GM06990 (cell line): Measurements from ENCODE around the gene WDR7.

Source experiments
- DNase-seq: peaks from one replicate; pipeline ENCODE4 v3.0.0-alpha.2; 2011; ENCODE audit not compliant: insufficient read length; ENCODE audit errors: extremely low read depth
- H3K27me3 ChIP-seq: replicated peaks from 2 replicates; pipeline ENCODE4 v1.6.0; 2011; ENCODE audit warnings: low read length; ENCODE audit not compliant: control insufficient read depth, insufficient read depth
- H3K36me3 ChIP-seq: 2 replicates; pipeline ENCODE4 v1.5.1; 2011; ENCODE audit warnings: low read length; ENCODE audit not compliant: control insufficient read depth, insufficient read depth
- H3K4me3 ChIP-seq: replicated peaks from 2 replicates; pipeline ENCODE4 v1.5.1; 2011; ENCODE audit warnings: low read depth, mild to moderate bottlenecking, control low read depth, low read length
- TF ChIP-seq, protein P1 (sequence below): IDR thresholded peaks from 2 replicates; pipeline ENCODE4 v1.5.1; 2011; ENCODE audit warnings: low read length, control low read depth, mild to moderate bottlenecking, inconsistent platforms; ENCODE audit not compliant: insufficient read depth, poor library complexity, severe bottlenecking

The WDR7 gene

GRCh38 chr18:56635007-56635406 lies 16.2 kb upstream of the WDR7 start:
- no peak for DNase-seq
- Histone ChIP-seq H3K27me3 (no peaks in the 10 kb centered on the region), H3K36me3 (peaks cover 3% of the 10 kb centered on the region), H3K4me3 (no peak overlapping the region)
- TF ChIP-seq, protein P1, sequence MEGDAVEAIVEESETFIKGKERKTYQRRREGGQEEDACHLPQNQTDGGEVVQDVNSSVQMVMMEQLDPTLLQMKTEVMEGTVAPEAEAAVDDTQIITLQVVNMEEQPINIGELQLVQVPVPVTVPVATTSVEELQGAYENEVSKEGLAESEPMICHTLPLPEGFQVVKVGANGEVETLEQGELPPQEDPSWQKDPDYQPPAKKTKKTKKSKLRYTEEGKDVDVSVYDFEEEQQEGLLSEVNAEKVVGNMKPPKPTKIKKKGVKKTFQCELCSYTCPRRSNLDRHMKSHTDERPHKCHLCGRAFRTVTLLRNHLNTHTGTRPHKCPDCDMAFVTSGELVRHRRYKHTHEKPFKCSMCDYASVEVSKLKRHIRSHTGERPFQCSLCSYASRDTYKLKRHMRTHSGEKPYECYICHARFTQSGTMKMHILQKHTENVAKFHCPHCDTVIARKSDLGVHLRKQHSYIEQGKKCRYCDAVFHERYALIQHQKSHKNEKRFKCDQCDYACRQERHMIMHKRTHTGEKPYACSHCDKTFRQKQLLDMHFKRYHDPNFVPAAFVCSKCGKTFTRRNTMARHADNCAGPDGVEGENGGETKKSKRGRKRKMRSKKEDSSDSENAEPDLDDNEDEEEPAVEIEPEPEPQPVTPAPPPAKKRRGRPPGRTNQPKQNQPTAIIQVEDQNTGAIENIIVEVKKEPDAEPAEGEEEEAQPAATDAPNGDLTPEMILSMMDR: no peak

GRCh38 chr18:56637176-56637575 lies 14.0 kb upstream of the WDR7 start:
- peaks cover 3% of the 10 kb centered on the region for H3K36me3 ChIP-seq
- TF ChIP-seq, protein P1: no peak
- H3K27me3 ChIP-seq: no peaks in the 10 kb centered on the region
- peak overlapping the region; percentile 98 for H3K4me3 ChIP-seq
- no peak for DNase-seq

DNA sequence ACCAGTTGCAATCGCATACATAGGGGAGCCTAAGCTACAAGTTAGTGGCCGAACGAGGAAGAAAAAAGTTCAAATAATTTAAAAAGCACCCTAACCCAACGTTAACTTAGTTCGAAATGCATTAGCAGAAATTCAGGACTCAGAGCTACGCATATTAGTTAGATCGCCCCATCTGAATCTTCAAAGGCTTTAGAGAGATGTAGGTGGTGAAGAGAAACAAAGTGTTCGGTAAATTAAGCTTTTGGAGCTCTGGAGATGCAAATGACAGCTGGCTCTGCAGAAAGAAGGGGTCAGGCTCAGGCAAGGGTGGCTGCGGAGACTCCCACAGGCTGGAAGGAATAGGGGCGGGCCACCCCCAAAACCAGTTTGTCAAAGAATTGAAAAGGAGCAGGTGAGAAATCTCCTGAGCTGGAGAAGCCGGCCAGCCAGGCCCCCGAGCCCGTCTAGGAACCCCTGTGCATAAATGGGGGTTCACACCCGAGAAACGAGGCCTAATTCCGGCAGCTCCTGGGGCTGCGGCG lies 13.4 kb upstream of the WDR7 start:
- peaks cover 3% of the 10 kb centered on the region for H3K36me3 ChIP-seq
- TF ChIP-seq, protein P1: no peak
- peak overlapping the region; percentile 98 for H3K4me3 ChIP-seq
- no peaks in the 10 kb centered on the region for H3K27me3 ChIP-seq
- DNase-seq: no peak

DNA sequence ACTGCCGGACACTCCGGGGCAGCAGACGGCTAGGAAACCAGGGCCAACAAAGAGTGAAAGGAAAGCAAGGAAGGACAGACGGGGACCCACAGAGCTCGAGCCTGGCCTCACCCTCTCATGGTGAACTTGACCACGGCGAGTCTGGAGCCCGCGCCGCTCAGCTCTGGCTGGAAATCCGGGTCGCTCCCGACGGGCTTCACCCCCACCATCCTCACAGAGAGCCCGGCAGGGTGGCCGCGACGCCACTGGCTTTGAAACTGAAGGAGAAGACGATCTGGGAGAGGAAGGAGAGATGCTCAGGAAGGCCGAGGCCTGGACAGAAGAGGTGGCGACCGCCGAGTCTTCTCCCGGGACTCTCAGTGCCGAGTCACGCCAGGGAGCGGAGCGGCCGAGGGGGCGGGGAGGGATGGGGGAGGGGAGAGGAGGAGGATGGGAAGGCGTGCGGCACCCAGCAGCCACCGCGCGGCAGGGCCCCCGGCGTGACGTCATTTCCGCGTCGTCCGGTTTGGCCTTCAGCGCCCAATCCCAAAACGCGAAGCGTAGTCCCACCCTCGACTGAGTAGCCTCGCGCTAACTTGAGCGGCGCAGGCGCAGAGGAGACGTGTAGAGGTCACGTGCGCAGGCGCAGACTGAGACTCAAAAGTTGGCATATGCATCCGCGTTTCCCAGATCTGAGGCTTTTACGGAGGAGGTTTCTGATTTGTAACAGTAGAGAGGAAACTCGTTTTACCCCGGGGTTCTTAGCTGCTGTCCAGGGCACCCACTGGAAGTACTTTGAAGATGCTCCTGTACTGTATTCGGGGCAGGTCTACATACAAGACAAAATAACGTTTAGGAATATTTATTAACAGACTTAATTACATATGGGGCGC lies 12.7 kb upstream of the WDR7 start, which contains the start of gene TXNL1:
TXNL1 (minus strand) TSS at position 361 of the 872 bp plus-strand sequence; CDS start at position 209, 152 bp downstream.
- peak within 1 kb of the TSS; percentile 98 for H3K4me3 ChIP-seq

GRCh38 chr18:56639104-56639381 lies 12.1 kb upstream of the WDR7 start:
- TF ChIP-seq, protein P1: no peak
- Histone ChIP-seq H3K4me3 (peak overlapping the region; percentile 98), H3K27me3 (no peaks in the 10 kb centered on the region), H3K36me3 (peaks cover 2% of the 10 kb centered on the region; the same call in 1 of the 2 replicates)
- no peak for DNase-seq

More for the DNA sequence above, 12.7 kb upstream of the WDR7 start, which contains the start of gene TXNL1:
- TF ChIP-seq, protein P1: no peak
- Histone ChIP-seq H3K36me3 (peaks cover 2% of the 10 kb centered on the region; the same call in 1 of the 2 replicates), H3K27me3 (no peaks in the 10 kb centered on the region)
- DNase-seq: peak; percentile 98
